ENCODE data around the gene NDUFB2.
"Not testable (repeated sequence)": the region's sequence is repeated elsewhere in the genome, so short reads cannot be mapped to it uniquely, and the experiment has no call there.

Gene NDUFB2

DNA sequence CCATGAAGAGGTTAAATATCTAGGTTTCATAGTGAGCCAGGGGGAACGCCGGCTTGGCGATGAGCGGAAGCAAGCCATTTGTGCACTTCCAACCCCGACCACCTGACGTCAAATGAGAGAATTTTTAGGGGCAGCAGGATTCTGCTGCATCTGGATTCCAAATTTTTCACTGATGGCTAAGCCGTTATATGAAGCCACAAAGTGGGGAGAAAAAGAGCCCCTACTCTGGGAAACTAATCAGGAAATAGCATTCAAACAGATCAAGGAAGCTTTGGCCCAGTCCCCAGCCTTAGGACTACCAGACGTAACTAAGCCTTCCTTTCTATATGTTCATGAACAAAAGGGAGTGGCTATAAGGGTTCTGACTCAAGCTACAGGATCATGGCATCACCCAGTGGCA is 36.7 kb upstream of the NDUFB2 start:
- no peak for TF ChIP-seq CTCF (IDR thresholded peaks at IDR 0.05; ENCODE audit: low read depth, low read length)
- no peaks in the 10 kb centered on the region for H3K27me3 ChIP-seq (ENCODE audit: insufficient read depth, low read depth, severe bottlenecking)
- H3K27ac ChIP-seq = no peak overlapping the region
- H3K4me3 ChIP-seq (ENCODE audit: low read depth, low read length) = no peak overlapping the region
- no peaks in the 10 kb centered on the region for H3K36me3 ChIP-seq
- no peaks in the 10 kb centered on the region for H3K9me3 ChIP-seq (ENCODE audit: severe bottlenecking)
- no peak for DNase-seq

GRCh38 chr7:140661124-140661523 is 35.4 kb upstream of the NDUFB2 start:
- H3K36me3 ChIP-seq = no peaks in the 10 kb centered on the region
- no peak overlapping the region for H3K4me3 ChIP-seq (ENCODE audit: low read depth, low read length)
- H3K27ac ChIP-seq = no peak overlapping the region
- no peak for TF ChIP-seq CTCF (IDR thresholded peaks at IDR 0.05; ENCODE audit: low read depth, low read length)
- no peaks in the 10 kb centered on the region for H3K27me3 ChIP-seq (ENCODE audit: insufficient read depth, low read depth, severe bottlenecking)
- H3K9me3 ChIP-seq (ENCODE audit: severe bottlenecking) = no peaks in the 10 kb centered on the region
- DNase-seq = no peak

GRCh38 chr7:140662938-140663337 is 33.6 kb upstream of the NDUFB2 start:
- H3K27me3 ChIP-seq (ENCODE audit: insufficient read depth, low read depth, severe bottlenecking); H3K9me3 ChIP-seq (ENCODE audit: severe bottlenecking); H3K36me3 ChIP-seq; H3K27ac ChIP-seq; H3K4me3 ChIP-seq (ENCODE audit: low read depth, low read length); DNase-seq: not testable (repeated sequence)

GRCh38 chr7:140667476-140667875 is 29.0 kb upstream of the NDUFB2 start:
- Histone ChIP-seq H3K27me3 (ENCODE audit: insufficient read depth, low read depth, severe bottlenecking) (no peaks in the 10 kb centered on the region), H3K27ac (no peak overlapping the region), H3K36me3 (no peaks in the 10 kb centered on the region), H3K4me3 (ENCODE audit: low read depth, low read length) (no peak overlapping the region), H3K9me3 (ENCODE audit: severe bottlenecking) (no peaks in the 10 kb centered on the region)
- DNase-seq = no peak
- no peak for TF ChIP-seq CTCF (IDR thresholded peaks at IDR 0.05; ENCODE audit: low read depth, low read length)

DNA sequence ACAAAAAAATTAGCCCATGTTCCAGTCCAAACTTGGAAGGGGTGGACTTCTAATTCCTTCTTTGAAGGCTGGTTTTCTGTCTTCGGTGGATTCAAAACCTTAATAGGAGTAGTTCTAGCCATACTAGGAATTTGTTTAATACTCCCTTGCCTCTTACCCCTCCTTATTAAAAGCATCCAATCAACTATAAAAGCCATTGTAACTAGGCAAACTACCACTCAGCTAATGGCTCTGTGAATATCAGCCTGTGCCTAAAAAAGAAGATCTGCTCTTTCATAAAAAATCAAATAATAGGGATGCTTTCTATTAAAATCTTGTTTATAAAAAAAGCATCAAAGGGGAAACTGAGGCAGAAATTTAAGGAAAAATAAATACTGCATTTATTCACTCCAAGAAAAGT is 27.9 kb upstream of the NDUFB2 start:
- no peak for TF ChIP-seq CTCF (IDR thresholded peaks at IDR 0.05; ENCODE audit: low read depth, low read length)
- no peaks in the 10 kb centered on the region for H3K9me3 ChIP-seq (ENCODE audit: severe bottlenecking)
- H3K27ac ChIP-seq = no peak overlapping the region
- no peak for DNase-seq
- no peaks in the 10 kb centered on the region for H3K27me3 ChIP-seq (ENCODE audit: insufficient read depth, low read depth, severe bottlenecking)
- H3K4me3 ChIP-seq (ENCODE audit: low read depth, low read length) = no peak overlapping the region
- H3K36me3 ChIP-seq = no peaks in the 10 kb centered on the region

DNA sequence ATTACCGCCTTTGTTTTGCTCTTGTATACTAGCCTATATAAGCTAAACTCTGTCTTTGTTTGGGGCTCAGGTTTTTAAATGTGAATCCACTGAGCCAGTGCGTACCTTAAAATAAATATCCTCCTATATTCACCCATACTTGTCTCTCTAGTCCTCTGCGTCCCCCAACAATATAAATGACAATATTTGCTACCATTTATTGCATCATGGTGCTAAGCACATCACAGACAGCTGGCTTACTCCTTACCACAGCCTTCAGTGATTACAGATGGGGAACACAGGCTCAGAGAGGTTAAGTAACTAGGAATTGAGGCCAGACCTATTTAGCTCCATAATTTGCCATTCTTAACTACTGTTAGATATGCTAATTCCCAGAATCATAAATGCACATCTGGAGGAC is 27.2 kb upstream of the NDUFB2 start:
- no peak for DNase-seq
- no peak overlapping the region for H3K4me3 ChIP-seq (ENCODE audit: low read depth, low read length)
- TF ChIP-seq CTCF (IDR thresholded peaks at IDR 0.05; ENCODE audit: low read depth, low read length) = no peak
- no peaks in the 10 kb centered on the region for H3K27me3 ChIP-seq (ENCODE audit: insufficient read depth, low read depth, severe bottlenecking)
- no peaks in the 10 kb centered on the region for H3K36me3 ChIP-seq
- no peak overlapping the region for H3K27ac ChIP-seq
- H3K9me3 ChIP-seq (ENCODE audit: severe bottlenecking) = no peaks in the 10 kb centered on the region

GRCh38 chr7:140669862-140670261 is 26.6 kb upstream of the NDUFB2 start:
- not testable (repeated sequence) for H3K36me3 ChIP-seq; DNase-seq; H3K4me3 ChIP-seq (ENCODE audit: low read depth, low read length); H3K27me3 ChIP-seq (ENCODE audit: insufficient read depth, low read depth, severe bottlenecking); H3K27ac ChIP-seq; H3K9me3 ChIP-seq (ENCODE audit: severe bottlenecking)
